OCI-LY7 (cell line): ENCODE measurements around the gene IHH. TPM values are rescaled to one million over a fixed set of nuclear protein-coding genes. Genes with fewer than 3 reads are reported as not detected.

Experiments used
- BruUV-seq: library from RNA; stranded (reverse); fragments of 400-500 nt; replicated peaks from 2 replicates; lab custom pipeline; 2021; lab: Mats Ljungman, UMichigan
- CTCF ChIA-PET: fragments of 300-600 bp; sonication (Branson Sonifier 250); formaldehyde crosslinking; loops from one replicate; lab custom pipeline; 2022; ENCODE audit warnings: antibody characterized with exemption; ENCODE audit not compliant: unreplicated experiment; lab: Charles Lee
- POLR2A ChIA-PET: fragments of 300-600 bp; sonication (Branson Sonifier 250); formaldehyde crosslinking; loops from one replicate; lab custom pipeline; 2022; ENCODE audit warnings: antibody characterized with exemption; lab: Charles Lee
- DNase-seq: peaks from one replicate; pipeline ENCODE4 v3.0.0-alpha.2; 2015; ENCODE audit warnings: low spot score
- H2AFZ ChIP-seq: fragments of 200-600 bp; sonication (generic), shearing (Covaris generic); 2 replicates; pipeline ENCODE4 v1.6.1; 2014; ENCODE audit warnings: mild to moderate bottlenecking, antibody characterized with exemption, low read length, moderate library complexity
- H3K27ac ChIP-seq: fragments of 200-600 bp; sonication (generic); 2 replicates; pipeline ENCODE4 v1.5.1; 2014; ENCODE audit warnings: mixed run types, low read depth, mild to moderate bottlenecking, moderate library complexity, low read length, inconsistent platforms; ENCODE audit not compliant: poor library complexity, severe bottlenecking
- H3K36me3 ChIP-seq: fragments of 200-600 bp; sonication (generic); 2 replicates; pipeline ENCODE4 v1.6.1; 2014; ENCODE audit warnings: mild to moderate bottlenecking, antibody characterized with exemption, low read length, moderate library complexity, mixed read lengths; ENCODE audit not compliant: insufficient read depth
- H3K4me1 ChIP-seq: fragments of 200-600 bp; sonication (generic); 2 replicates; pipeline ENCODE4 v1.5.1; 2014; ENCODE audit warnings: mild to moderate bottlenecking, low read length; ENCODE audit not compliant: insufficient read depth, poor library complexity, severe bottlenecking
- H3K4me2 ChIP-seq: fragments of 200-600 bp; sonication (generic); 2 replicates; pipeline ENCODE4 v1.6.1; 2014; ENCODE audit warnings: mild to moderate bottlenecking, low read length
- H3K4me3 ChIP-seq: fragments of 200-600 bp; sonication (generic); 2 replicates; pipeline ENCODE4 v1.5.1; 2014; ENCODE audit warnings: mild to moderate bottlenecking, low read depth, low read length; ENCODE audit not compliant: poor library complexity, severe bottlenecking
- H3K79me2 ChIP-seq: fragments of 200-600 bp; sonication (generic); 2 replicates; pipeline ENCODE4 v1.6.1; 2016; ENCODE audit warnings: low read depth, mild to moderate bottlenecking, low read length, moderate library complexity, mixed read lengths; ENCODE audit not compliant: insufficient read depth
- H3K9me2 ChIP-seq: fragments of 200-600 bp; sonication (generic); 2 replicates; pipeline ENCODE4 v1.6.1; 2016; ENCODE audit warnings: mild to moderate bottlenecking, low read length, mixed read lengths; ENCODE audit not compliant: insufficient read depth
- H3K9me3 ChIP-seq: fragments of 200-600 bp; sonication (generic); 2 replicates; pipeline ENCODE4 v1.6.1; 2014; ENCODE audit warnings: mild to moderate bottlenecking, mixed run types, low read length, mixed read lengths
- H4K20me1 ChIP-seq: fragments of 200-600 bp; sonication (generic); 2 replicates; pipeline ENCODE4 v1.6.1; 2014; ENCODE audit warnings: mild to moderate bottlenecking, antibody characterized with exemption, low read length, moderate library complexity, mixed read lengths; ENCODE audit not compliant: insufficient read depth
- EZH2phosphoT487 ChIP-seq: fragments of 200-600 bp; sonication (generic); IDR thresholded peaks from 2 replicates; pipeline ENCODE4 v1.6.1; 2018; ENCODE audit warnings: low read depth, borderline replicate concordance, mild to moderate bottlenecking, mixed run types, antibody characterized with exemption, low read length, moderate library complexity, mixed read lengths
- intact Hi-C: fragments of 100-400 bp; cut with micrococcal nuclease; formaldehyde crosslinking; loops from one replicate; pipeline ENCODE4 v1.10.0; 2022; ENCODE audit not compliant: unreplicated experiment
- total RNA-seq, 2 experiments: library from RNA; depleted of rRNA in 1 of 2; stranded (reverse); fragments of >200 nt in 1 of 2; shearing (Covaris generic) in 1 of 2; gene quantifications; 2 replicates each; pipeline ENCODE4 v1.2.3, GENCODE V29; 2014 to 2022
- TF ChIP-seq, protein P1 (sequence below): fragments of 200-600 bp; sonication (generic); conservative IDR thresholded peaks from 2 replicates; pipeline ENCODE4 v1.5.1; 2014; ENCODE audit warnings: mild to moderate bottlenecking, antibody characterized with exemption, low read length, moderate library complexity, mixed read lengths

The IHH gene
- total RNA-seq, 2 experiments from 2014 or later, result not detected

- Histone ChIP-seq H4K20me1 (no peaks in the 10 kb centered on the region; the same call in 1 of the 2 replicates), H3K4me1 (no peaks in the 10 kb centered on the region), H3K36me3 (no peaks in the 10 kb centered on the region), H3K9me3 (no peaks in the 10 kb centered on the region), H3K27ac (no peak overlapping the region), H3K9me2 (no peaks in the 10 kb centered on the region), H3K4me3 (no peak overlapping the region), H3K79me2 (no peaks in the 10 kb centered on the region), H3K4me2 (no peak overlapping the region), H2AFZ (no peak overlapping the region)
- ChIA-PET CTCF (no interaction called here), POLR2A (no interaction called here)
- BruUV-seq, result no TSS peak
- TF ChIP-seq EZH2phosphoT487, result no peak
- TF ChIP-seq, protein P1, sequence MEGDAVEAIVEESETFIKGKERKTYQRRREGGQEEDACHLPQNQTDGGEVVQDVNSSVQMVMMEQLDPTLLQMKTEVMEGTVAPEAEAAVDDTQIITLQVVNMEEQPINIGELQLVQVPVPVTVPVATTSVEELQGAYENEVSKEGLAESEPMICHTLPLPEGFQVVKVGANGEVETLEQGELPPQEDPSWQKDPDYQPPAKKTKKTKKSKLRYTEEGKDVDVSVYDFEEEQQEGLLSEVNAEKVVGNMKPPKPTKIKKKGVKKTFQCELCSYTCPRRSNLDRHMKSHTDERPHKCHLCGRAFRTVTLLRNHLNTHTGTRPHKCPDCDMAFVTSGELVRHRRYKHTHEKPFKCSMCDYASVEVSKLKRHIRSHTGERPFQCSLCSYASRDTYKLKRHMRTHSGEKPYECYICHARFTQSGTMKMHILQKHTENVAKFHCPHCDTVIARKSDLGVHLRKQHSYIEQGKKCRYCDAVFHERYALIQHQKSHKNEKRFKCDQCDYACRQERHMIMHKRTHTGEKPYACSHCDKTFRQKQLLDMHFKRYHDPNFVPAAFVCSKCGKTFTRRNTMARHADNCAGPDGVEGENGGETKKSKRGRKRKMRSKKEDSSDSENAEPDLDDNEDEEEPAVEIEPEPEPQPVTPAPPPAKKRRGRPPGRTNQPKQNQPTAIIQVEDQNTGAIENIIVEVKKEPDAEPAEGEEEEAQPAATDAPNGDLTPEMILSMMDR, result no peak
- no peak for DNase-seq
- intact Hi-C loops, result loop anchor here (5.0 kb wide), 1 partner anchor 35 kb away; no protein-coding TSS in a partner anchor
Measured at GRCh38 chr2:219107758-219108157, 47.0 kb upstream of the IHH start.

GRCh38 chr2:219106251-219106650, 45.5 kb upstream of the IHH start:
- no peak overlapping the region for H2AFZ ChIP-seq
- no peaks in the 10 kb centered on the region; the same call in 1 of the 2 replicates for H4K20me1 ChIP-seq
- TF ChIP-seq, protein P1, result no peak
- no peak for TF ChIP-seq EZH2phosphoT487
- no peak overlapping the region for H3K27ac ChIP-seq
- DNase-seq, result no peak
- intact Hi-C loops, result loop anchor here (5.0 kb wide), 1 partner anchor 34 kb away; no protein-coding TSS in a partner anchor
- no peaks in the 10 kb centered on the region for H3K4me1 ChIP-seq
- BruUV-seq, result no TSS peak
- ChIA-PET POLR2A (no interaction called here), CTCF (no interaction called here)
- no peaks in the 10 kb centered on the region for H3K36me3 ChIP-seq
- H3K4me3 ChIP-seq, result no peak overlapping the region
- H3K9me2 ChIP-seq, result no peaks in the 10 kb centered on the region
- no peak overlapping the region for H3K4me2 ChIP-seq
- no peaks in the 10 kb centered on the region for H3K79me2 ChIP-seq
- H3K9me3 ChIP-seq, result no peaks in the 10 kb centered on the region
